IPS-15b (cell line): ENCODE results near the gene SLC10A7.
"Not testable (repeated sequence)": the region's sequence is repeated elsewhere in the genome, so short reads cannot be mapped to it uniquely, and the experiment has no call there.

Source experiments
- H3K27me3 ChIP-seq: one replicate; pipeline ENCODE4 v1.6.1; 2013; ENCODE audit warnings: low read length; ENCODE audit not compliant: control insufficient read depth, insufficient read depth
- H3K36me3 ChIP-seq: one replicate; pipeline ENCODE4 v1.6.1; 2013; ENCODE audit warnings: low read length; ENCODE audit not compliant: control insufficient read depth, insufficient read depth
- H3K4me1 ChIP-seq: one replicate; pipeline ENCODE4 v1.6.1; 2013; ENCODE audit warnings: mild to moderate bottlenecking, low read length; ENCODE audit not compliant: control insufficient read depth, insufficient read depth
- H3K4me3 ChIP-seq: one replicate; pipeline ENCODE4 v1.5.1; 2013; ENCODE audit warnings: low read depth, low read length
- H3K9ac ChIP-seq: one replicate; pipeline ENCODE4 v1.6.1; 2013; ENCODE audit warnings: low read depth, mild to moderate bottlenecking, low read length
- H3K9me3 ChIP-seq: one replicate; pipeline ENCODE4 v1.6.1; 2013; ENCODE audit warnings: mild to moderate bottlenecking, low read length; ENCODE audit not compliant: control insufficient read depth, insufficient read depth

The SLC10A7 gene

DNA sequence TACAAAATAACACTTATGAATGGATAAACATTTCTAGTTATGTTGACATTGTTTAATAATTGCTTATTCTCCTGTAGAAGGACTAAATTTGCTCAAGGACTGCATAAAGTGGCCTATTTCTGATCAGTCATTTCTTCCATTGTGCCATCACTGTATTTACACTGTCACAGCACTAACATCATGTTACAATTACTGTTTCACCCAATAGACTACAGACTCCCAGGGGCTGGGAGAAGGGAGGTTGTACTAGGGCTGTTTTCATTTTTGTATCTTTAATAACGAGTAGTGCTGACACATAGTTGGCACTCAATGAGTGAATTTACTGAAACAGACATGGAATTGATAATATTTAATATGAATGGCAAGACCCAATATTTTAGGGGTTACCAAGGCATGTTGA, 139.5 kb downstream of the SLC10A7 start:
- Histone ChIP-seq H3K9me3 (no peaks in the 10 kb centered on the region), H3K9ac (no peak overlapping the region), H3K4me3 (no peak overlapping the region), H3K36me3 (no peaks in the 10 kb centered on the region), H3K4me1 (peaks cover 9% of the 10 kb centered on the region), H3K27me3 (no peaks in the 10 kb centered on the region)

DNA sequence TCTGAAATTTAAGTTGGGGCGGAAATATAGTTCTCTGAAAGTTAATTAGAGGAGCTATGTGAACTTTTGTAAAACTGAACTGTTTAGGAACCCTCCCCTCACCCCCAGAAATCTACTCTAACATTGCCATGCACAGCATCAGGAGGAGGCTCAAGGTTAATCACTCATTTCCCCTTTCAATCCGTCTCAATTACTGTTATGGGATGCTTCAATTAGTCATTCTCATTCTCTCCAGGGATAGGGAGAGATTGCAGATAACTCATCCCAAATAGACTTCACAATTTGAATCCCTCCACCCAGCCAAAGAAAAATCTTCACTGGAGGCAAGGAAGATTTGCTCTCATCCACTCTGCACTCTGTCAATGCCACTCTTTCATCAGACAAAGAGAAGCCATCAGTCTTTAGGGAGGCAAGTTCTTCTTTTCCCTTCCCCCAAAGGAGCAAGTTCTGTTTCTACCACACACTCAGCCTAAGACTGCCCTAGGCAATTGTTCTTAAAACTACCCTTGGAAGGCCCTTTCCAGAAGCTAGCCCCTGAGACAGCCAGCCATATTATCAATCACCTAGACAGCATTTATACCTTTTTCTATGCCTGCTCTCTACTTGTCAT, 140.4 kb downstream of the SLC10A7 start:
- H3K9me3 ChIP-seq, result no peaks in the 10 kb centered on the region
- no peaks in the 10 kb centered on the region for H3K36me3 ChIP-seq
- peaks cover 9% of the 10 kb centered on the region for H3K4me1 ChIP-seq
- H3K27me3 ChIP-seq, result no peaks in the 10 kb centered on the region
- H3K9ac ChIP-seq, result no peak overlapping the region
- H3K4me3 ChIP-seq, result no peak overlapping the region

DNA sequence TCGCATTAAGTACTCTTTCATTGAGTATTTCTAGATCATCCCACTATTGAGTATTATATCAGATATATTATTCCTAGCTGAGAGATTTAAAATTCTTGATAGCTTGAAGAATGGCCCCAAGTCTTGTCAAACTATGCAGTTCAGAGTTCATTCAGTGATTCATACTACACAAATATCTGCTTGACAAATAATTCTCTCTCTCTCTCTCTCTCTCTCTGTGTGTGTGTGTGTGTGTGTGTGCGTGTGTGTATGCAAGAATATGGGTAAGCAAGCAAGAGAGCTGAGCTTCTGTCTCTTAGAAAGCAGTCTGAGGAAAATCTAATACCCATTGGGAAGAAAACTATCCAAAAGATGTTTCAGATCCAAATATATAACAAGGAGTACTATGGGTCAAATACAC, 142.0 kb downstream of the SLC10A7 start:
- no peak overlapping the region for H3K4me3 ChIP-seq

DNA sequence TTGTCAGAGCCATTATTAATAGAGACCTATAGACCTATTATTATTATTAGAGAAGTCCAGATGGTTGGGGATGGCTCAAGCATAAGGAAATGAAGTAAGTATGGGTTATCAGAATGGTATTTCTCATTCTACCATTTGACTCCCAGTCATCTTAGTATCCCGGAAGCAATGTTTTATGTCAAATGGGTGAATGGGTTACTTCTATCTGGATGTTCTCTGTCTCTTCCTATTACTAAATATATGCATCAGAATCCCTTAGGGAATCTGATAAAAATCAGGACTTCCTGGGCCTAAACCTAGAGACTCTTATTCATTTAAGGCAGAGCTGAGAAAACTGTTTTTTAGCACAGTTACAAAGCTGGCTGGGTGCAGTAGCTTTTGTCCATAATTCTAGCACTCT, 149.9 kb downstream of the SLC10A7 start:
- no peaks in the 10 kb centered on the region for H3K27me3 ChIP-seq
- H3K36me3 ChIP-seq, result no peaks in the 10 kb centered on the region
- no peak overlapping the region for H3K9ac ChIP-seq
- H3K4me3 ChIP-seq, result no peak overlapping the region
- H3K9me3 ChIP-seq, result no peaks in the 10 kb centered on the region
- H3K4me1 ChIP-seq, result peaks cover 3% of the 10 kb centered on the region

More for the DNA sequence above, 142.0 kb downstream of the SLC10A7 start:
- H3K27me3 ChIP-seq, result no peaks in the 10 kb centered on the region
- H3K9ac ChIP-seq, result no peak overlapping the region
- H3K9me3 ChIP-seq, result no peaks in the 10 kb centered on the region
- H3K4me1 ChIP-seq, result peaks cover 9% of the 10 kb centered on the region
- no peaks in the 10 kb centered on the region for H3K36me3 ChIP-seq

DNA sequence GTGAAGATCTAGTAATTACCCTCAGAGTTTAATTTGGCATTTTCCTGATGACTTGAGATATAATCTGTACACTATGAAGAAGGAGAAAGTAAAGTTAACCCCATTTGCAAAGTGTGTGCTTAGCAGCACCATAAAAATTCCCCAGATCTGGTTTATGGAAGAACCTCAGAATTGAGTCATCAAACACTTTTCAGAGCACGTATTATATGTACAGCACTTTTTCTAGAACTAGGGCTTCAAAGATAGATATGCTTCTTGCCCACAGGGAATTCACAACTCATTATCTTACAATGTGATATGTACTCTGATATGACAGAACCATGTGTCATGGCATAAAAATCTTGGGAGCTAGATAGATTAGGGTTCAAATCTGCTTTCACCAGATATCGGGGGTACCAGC, 150.9 kb downstream of the SLC10A7 start:
- Histone ChIP-seq H3K9ac (no peak overlapping the region), H3K27me3 (no peaks in the 10 kb centered on the region), H3K36me3 (no peaks in the 10 kb centered on the region), H3K9me3 (no peaks in the 10 kb centered on the region), H3K4me1 (peaks cover 3% of the 10 kb centered on the region), H3K4me3 (no peak overlapping the region)

DNA sequence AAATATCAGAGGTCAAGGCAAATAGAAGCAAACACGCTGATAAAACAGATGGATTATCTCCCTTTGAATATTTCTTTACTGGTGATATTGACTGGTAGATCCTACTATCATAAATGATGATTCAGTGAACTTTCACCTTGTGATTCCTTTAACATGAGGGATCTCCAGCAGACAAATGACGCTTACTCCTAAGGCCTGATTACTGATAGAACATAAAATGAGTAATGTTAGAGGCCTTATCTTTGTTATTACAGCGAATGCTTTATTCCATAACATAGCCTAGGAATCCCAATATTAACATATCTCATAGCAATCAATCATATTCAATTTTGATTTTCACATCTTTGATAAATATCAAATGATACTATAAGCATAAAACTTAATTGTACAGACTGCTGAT, 152.3 kb downstream of the SLC10A7 start:
- H3K4me1 ChIP-seq, result peaks cover 3% of the 10 kb centered on the region
- H3K36me3 ChIP-seq, result no peaks in the 10 kb centered on the region
- no peak overlapping the region for H3K9ac ChIP-seq
- no peaks in the 10 kb centered on the region for H3K27me3 ChIP-seq
- no peak overlapping the region for H3K4me3 ChIP-seq
- H3K9me3 ChIP-seq, result no peaks in the 10 kb centered on the region

DNA sequence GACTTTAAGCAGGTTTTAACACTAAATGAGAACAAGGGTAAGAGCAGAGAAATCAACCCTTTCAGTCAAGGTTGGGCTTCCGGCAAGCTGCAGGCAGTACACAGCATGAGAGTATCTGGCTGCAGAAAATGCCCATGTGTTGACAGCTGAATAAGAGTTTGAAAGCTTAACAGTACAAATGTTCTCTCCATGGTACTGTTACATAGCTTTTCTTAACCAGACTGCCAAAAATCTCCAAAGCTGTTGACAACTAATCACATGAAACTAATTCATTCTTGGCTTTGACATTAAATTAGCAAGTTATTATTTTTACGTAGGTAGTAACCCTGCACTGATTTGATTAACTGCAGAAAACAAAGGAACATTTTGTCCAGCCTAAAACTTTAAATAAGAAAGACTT, 153.5 kb downstream of the SLC10A7 start:
- H3K4me3 ChIP-seq, result no peak overlapping the region
- H3K4me1 ChIP-seq, result peaks cover 3% of the 10 kb centered on the region
- no peaks in the 10 kb centered on the region for H3K36me3 ChIP-seq
- no peak overlapping the region for H3K9ac ChIP-seq
- no peaks in the 10 kb centered on the region for H3K9me3 ChIP-seq
- H3K27me3 ChIP-seq, result no peaks in the 10 kb centered on the region

DNA sequence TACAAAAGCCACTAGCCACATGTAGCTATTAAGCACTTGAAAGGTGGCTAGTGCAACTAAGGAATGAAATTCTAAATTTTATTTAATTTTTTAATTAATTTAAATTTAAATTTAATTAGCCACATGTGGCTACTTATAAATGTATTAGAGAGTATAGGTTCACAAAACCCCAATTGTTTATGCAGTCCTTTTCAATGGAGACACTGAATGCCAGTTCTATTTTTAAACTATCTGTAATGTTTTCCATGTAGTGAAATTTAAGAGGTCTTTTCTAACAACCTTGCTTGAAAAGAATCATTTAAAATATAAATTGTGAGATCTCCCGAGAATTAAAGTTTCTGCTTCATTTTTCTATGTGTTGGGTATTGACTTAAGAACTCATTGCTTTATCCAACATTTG, 154.4 kb downstream of the SLC10A7 start:
- no peak overlapping the region for H3K4me3 ChIP-seq
- peaks cover 3% of the 10 kb centered on the region for H3K4me1 ChIP-seq
- no peaks in the 10 kb centered on the region for H3K9me3 ChIP-seq
- H3K9ac ChIP-seq, result no peak overlapping the region
- H3K36me3 ChIP-seq, result no peaks in the 10 kb centered on the region
- no peaks in the 10 kb centered on the region for H3K27me3 ChIP-seq

DNA sequence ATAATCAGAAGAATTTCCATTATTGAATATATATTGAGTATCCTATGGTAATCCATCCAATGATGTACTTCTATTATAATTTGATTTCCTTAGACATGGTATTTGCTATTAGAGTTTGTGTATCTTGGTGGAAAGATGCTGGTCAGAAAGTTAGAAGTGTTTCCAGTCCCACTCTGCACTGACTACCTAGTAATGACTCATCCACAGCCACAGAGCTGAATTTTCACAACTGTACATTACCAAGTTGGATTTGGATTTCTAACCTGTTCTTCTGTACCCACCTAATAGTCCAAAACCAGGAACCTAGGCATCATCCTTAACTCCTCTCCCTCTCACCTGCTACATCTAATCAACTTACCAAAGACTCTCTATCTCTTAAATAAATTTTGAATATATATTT, 162.0 kb downstream of the SLC10A7 start:
- Histone ChIP-seq H3K9ac (no peak overlapping the region), H3K4me1 (no peaks in the 10 kb centered on the region), H3K4me3 (no peak overlapping the region), H3K9me3 (no peaks in the 10 kb centered on the region), H3K27me3 (no peaks in the 10 kb centered on the region), H3K36me3 (no peaks in the 10 kb centered on the region)

DNA sequence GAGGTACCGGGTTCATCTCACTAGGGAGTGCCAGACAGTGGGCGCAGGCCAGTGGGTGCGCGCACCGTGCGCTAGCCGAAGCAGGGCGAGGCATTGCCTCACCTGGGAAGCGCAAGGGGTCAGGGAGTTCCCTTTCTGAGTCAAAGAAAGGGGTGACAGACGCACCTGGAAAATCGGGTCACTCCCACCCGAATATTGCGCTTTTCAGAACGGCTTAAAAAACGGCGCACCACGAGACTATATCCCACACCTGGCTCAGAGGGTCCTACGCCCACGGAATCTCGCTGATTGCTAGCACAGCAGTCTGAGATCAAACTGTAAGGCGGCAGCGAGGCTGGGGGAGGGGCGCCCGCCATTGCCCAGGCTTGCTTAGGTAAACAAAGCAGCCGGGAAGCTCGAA, 171.6 kb downstream of the SLC10A7 start:
- not testable (repeated sequence) for H3K4me3 ChIP-seq, H3K36me3 ChIP-seq, H3K9ac ChIP-seq, H3K4me1 ChIP-seq, H3K27me3 ChIP-seq, H3K9me3 ChIP-seq

DNA sequence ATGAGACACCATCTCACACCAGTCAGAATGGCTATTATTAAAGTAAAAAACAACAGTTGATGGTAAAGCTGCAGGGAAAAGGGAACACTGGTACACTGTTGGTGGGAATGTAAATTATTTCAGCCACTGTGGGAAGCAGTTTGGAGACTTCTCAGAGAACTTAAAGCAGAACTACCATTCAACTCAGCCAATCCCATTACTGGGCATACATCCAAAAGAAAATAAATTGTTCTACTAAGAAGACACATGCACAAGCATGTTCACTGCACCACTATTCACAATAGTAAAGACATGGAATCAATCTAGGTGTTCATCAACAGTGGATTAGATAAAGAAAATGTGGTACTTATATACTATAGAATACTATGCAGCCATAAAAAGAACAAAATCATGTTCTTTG, 172.4 kb downstream of the SLC10A7 start:
- peak overlapping the region; percentile 23 for H3K4me3 ChIP-seq
- no peak overlapping the region for H3K9ac ChIP-seq
- no peaks in the 10 kb centered on the region for H3K9me3 ChIP-seq
- H3K27me3 ChIP-seq, result no peaks in the 10 kb centered on the region
- H3K4me1 ChIP-seq, result no peaks in the 10 kb centered on the region
- no peaks in the 10 kb centered on the region for H3K36me3 ChIP-seq

DNA sequence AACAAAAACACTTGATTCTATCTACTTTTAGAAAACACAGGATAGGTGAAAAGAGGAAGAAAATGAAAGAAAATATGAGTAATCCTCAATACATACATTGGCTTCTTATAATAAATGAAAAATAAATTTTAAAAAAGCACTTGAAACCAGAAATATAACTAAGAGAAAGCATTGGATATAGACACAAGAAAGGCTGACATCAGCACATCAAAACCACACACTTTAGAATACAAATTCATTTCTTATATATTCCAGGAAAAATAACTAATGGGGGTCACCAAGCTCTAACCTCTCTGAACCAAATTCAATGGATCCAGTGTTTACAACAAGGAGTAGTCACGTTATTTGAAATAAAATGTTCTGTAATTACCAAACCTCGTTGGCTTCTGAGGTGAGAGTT, 173.9 kb downstream of the SLC10A7 start:
- H3K4me1 ChIP-seq, result no peaks in the 10 kb centered on the region
- no peak overlapping the region for H3K4me3 ChIP-seq
- H3K9me3 ChIP-seq, result no peaks in the 10 kb centered on the region
- no peak overlapping the region for H3K9ac ChIP-seq
- H3K36me3 ChIP-seq, result no peaks in the 10 kb centered on the region
- no peaks in the 10 kb centered on the region for H3K27me3 ChIP-seq
